ENCODE measurements around the gene ZNF549. TPM values are rescaled to one million over a fixed set of nuclear protein-coding genes. Genes with fewer than 3 reads are reported as not detected.

ZNF549 gene
- total and polyA plus RNA-seq, 10 of the 15 experiments (the other 5 are each of a cell fraction or from before 2014, with no cell fraction given): 0.73 to 4.0 (median 2.3) TPM

DNA sequence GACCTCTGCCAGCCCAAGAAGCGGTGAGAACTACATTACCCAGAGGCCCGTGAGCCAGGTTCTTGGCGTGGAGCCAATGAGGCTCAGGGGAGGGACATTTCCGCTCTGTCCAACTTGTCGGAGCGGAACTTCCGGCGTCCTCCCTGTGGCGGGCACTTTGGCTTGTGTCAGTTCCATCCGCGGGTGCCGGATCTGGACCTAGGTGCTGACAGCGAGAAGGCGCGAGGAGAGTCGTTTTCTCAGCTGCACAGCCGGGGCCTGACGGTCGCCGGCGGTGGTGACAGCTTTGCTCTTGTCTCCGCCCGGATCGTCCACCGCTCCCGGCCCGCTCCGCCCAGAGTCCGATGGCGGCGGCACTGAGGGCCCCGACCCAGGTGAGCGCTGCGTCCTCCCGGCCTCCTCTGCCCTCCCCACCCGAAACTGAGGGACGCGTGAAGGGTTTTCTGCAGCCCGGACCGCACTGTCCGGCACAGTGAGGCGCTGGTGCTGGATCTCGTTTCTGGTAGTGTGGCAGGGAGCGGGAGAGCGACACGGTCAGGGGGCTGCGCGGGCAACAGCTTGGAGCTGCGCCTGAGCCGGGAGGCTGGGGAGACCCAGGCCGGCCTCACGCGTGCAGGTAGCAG lies 72.7 kb downstream of the ZNF549 start, which contains the start of gene ZNF530 (continued):
- TF ChIP-seq, protein P1, sequence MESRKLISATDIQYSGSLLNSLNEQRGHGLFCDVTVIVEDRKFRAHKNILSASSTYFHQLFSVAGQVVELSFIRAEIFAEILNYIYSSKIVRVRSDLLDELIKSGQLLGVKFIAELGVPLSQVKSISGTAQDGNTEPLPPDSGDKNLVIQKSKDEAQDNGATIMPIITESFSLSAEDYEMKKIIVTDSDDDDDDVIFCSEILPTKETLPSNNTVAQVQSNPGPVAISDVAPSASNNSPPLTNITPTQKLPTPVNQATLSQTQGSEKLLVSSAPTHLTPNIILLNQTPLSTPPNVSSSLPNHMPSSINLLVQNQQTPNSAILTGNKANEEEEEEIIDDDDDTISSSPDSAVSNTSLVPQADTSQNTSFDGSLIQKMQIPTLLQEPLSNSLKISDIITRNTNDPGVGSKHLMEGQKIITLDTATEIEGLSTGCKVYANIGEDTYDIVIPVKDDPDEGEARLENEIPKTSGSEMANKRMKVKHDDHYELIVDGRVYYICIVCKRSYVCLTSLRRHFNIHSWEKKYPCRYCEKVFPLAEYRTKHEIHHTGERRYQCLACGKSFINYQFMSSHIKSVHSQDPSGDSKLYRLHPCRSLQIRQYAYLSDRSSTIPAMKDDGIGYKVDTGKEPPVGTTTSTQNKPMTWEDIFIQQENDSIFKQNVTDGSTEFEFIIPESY (IDR thresholded peaks at IDR 0.05): no peak
- TF ChIP-seq IRF4 (IDR thresholded peaks at IDR 0.05; ENCODE audit: low read depth, low read length) (no peak), CHD4 (IDR thresholded peaks at IDR 0.05) (no peak), EED (IDR thresholded peaks at IDR 0.05; ENCODE audit: low read depth) (no peak), TARDBP (IDR thresholded peaks at IDR 0.05; ENCODE audit: borderline replicate concordance) (0 out of 2 replicates have a peak, but pooled peaks have one; percentile 79), RFX5 (IDR thresholded peaks at IDR 0.05; ENCODE audit: low read depth, low read length) (no peak), TBL1XR1 (IDR thresholded peaks at IDR 0.05; ENCODE audit: low read depth, low read length) (no peak), ZNF24 (IDR thresholded peaks at IDR 0.05) (no peak), TCF7 (IDR thresholded peaks at IDR 0.05; ENCODE audit: borderline replicate concordance) (peak; percentile 22; the same call in 1 of the 2 replicates), BCL11A (IDR thresholded peaks at IDR 0.05; ENCODE audit: low read depth, low read length) (no peak), TAF1 (IDR thresholded peaks at IDR 0.05; ENCODE audit: borderline replicate concordance, low read depth, low read length) (peak; percentile 61; the same call in 1 of the 2 replicates), SREBF2 (IDR thresholded peaks at IDR 0.05; ENCODE audit: low read length) (no peak), KLF5 (IDR thresholded peaks at IDR 0.05; ENCODE audit: partially characterized antibody) (no peak), NBN (IDR thresholded peaks at IDR 0.05) (0 out of 2 replicates have a peak, but pooled peaks have one; percentile 34), STAT3 (IDR thresholded peaks at IDR 0.05; ENCODE audit: low read depth, low read length) (no peak), STAT1 (conservative IDR thresholded peaks at IDR 0.05) (peak; percentile 90; the same call in 1 of the 2 replicates), SPI1 (IDR thresholded peaks at IDR 0.05; ENCODE audit: borderline replicate concordance, insufficient read depth, low read depth, low read length) (peak; percentile 53; the same call in 1 of the 2 replicates), PML (IDR thresholded peaks at IDR 0.05; ENCODE audit: low read length) (no peak), ATF7 (IDR thresholded peaks at IDR 0.05; ENCODE audit: low read depth) (0 out of 2 replicates have a peak, but pooled peaks have one; percentile 27)
- TF ChIP-seq, protein P2, sequence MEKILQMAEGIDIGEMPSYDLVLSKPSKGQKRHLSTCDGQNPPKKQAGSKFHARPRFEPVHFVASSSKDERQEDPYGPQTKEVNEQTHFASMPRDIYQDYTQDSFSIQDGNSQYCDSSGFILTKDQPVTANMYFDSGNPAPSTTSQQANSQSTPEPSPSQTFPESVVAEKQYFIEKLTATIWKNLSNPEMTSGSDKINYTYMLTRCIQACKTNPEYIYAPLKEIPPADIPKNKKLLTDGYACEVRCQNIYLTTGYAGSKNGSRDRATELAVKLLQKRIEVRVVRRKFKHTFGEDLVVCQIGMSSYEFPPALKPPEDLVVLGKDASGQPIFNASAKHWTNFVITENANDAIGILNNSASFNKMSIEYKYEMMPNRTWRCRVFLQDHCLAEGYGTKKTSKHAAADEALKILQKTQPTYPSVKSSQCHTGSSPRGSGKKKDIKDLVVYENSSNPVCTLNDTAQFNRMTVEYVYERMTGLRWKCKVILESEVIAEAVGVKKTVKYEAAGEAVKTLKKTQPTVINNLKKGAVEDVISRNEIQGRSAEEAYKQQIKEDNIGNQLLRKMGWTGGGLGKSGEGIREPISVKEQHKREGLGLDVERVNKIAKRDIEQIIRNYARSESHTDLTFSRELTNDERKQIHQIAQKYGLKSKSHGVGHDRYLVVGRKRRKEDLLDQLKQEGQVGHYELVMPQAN (conservative IDR thresholded peaks at IDR 0.05): peak; percentile 98
- TF ChIP-seq, protein P3, sequence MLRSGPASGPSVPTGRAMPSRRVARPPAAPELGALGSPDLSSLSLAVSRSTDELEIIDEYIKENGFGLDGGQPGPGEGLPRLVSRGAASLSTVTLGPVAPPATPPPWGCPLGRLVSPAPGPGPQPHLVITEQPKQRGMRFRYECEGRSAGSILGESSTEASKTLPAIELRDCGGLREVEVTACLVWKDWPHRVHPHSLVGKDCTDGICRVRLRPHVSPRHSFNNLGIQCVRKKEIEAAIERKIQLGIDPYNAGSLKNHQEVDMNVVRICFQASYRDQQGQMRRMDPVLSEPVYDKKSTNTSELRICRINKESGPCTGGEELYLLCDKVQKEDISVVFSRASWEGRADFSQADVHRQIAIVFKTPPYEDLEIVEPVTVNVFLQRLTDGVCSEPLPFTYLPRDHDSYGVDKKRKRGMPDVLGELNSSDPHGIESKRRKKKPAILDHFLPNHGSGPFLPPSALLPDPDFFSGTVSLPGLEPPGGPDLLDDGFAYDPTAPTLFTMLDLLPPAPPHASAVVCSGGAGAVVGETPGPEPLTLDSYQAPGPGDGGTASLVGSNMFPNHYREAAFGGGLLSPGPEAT (IDR thresholded peaks at IDR 0.05; ENCODE audit: low read depth): 0 out of 2 replicates have a peak, but pooled peaks have one; percentile 49
- TF ChIP-seq, protein P4, sequence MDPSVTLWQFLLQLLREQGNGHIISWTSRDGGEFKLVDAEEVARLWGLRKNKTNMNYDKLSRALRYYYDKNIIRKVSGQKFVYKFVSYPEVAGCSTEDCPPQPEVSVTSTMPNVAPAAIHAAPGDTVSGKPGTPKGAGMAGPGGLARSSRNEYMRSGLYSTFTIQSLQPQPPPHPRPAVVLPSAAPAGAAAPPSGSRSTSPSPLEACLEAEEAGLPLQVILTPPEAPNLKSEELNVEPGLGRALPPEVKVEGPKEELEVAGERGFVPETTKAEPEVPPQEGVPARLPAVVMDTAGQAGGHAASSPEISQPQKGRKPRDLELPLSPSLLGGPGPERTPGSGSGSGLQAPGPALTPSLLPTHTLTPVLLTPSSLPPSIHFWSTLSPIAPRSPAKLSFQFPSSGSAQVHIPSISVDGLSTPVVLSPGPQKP (IDR thresholded peaks at IDR 0.05; ENCODE audit: low read depth, low read length): peak; percentile 46; the same call in 1 of the 2 replicates
- TF ChIP-seq, protein P5, sequence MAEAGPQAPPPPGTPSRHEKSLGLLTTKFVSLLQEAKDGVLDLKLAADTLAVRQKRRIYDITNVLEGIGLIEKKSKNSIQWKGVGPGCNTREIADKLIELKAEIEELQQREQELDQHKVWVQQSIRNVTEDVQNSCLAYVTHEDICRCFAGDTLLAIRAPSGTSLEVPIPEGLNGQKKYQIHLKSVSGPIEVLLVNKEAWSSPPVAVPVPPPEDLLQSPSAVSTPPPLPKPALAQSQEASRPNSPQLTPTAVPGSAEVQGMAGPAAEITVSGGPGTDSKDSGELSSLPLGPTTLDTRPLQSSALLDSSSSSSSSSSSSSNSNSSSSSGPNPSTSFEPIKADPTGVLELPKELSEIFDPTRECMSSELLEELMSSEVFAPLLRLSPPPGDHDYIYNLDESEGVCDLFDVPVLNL (IDR thresholded peaks at IDR 0.05; ENCODE audit: low read depth, low read length): peak; percentile 85

Measured in GM12878 (cell line).